ENCODE measurements around the gene MEGF6.

The MEGF6 gene

GRCh38 chr1:3609769-3610526 lies 1.4 kb downstream of the MEGF6 start:
- no peak for DNase-seq (ENCODE audit: low read depth)

DNA sequence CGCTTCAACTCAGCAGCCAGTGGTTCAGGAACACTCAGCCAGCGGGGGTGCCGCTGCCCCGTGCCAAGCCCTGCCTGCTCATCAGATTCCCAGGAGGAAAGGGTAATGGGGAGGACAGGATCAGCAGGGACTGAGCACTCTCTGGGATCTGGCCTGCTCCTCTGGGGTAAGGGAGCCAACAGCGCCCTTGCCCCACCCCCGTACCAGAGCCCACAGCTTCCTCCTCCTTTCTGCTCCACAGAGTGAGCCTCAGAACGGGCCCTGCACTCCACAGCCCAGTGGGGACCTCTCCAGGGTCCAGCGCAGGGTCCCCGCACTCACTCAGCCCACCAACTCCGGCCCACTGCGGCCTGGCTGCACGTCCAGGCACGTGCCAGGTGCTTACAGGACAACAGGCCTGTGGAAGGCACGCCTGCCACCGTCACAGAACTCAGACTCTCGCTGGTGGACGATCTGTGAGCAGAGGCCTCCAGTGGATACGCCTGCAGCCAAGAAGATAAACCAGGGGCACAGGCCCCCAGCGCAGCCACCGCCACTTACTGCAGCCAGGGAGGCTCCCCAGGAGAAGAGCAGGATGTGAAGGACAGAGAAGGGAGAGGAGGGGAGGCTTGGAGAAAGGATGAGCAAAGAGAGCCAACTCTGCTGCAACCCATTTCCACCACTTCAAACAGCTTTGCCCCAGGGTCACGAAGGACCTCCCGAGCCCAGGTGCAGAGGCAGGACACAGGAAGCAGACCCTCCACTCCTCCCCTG lies 2.1 kb downstream of the MEGF6 start:
- DNase-seq (ENCODE audit: low read depth) = no peak

DNA sequence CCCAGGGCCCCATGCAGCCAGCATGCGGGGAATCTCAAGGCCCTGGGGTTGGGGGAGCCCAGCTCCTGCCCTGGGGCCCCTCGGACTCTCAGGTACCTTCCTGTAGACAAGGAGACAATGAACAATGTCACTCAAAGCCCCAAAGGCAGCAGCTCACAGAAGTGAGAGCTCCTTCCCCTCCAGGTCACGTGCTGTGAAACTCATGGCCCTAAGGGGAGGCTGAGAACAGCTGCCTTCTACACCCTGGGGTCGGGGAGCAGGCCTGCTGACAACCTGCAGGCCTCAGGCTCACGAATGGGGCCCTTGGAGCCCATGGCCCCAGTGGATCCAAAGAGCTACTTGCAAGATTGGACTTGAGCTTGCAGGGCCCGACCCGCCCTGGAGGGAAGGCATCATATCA lies 3.2 kb downstream of the MEGF6 start:
- no peak for DNase-seq (ENCODE audit: low read depth)

DNA sequence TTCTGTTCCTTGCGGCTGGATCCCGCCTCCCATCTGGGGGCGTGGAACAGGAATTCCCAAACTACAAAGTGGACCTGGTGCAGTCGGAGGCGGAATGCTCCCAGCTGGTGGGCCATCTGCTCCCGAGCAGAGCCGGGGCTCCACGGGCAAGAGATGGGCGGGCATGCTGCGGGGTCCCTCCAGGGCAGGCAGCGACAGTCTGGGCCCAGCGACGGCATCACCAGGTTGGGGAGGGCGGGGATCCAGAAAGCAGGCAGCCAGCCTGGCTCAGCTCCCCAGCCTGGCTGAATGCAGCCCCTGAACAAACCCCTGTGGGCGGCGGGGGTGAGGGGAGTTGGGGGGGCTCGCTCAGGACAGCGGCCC lies 3.6 kb downstream of the MEGF6 start:
- DNase-seq (ENCODE audit: low read depth) = no peak

DNA sequence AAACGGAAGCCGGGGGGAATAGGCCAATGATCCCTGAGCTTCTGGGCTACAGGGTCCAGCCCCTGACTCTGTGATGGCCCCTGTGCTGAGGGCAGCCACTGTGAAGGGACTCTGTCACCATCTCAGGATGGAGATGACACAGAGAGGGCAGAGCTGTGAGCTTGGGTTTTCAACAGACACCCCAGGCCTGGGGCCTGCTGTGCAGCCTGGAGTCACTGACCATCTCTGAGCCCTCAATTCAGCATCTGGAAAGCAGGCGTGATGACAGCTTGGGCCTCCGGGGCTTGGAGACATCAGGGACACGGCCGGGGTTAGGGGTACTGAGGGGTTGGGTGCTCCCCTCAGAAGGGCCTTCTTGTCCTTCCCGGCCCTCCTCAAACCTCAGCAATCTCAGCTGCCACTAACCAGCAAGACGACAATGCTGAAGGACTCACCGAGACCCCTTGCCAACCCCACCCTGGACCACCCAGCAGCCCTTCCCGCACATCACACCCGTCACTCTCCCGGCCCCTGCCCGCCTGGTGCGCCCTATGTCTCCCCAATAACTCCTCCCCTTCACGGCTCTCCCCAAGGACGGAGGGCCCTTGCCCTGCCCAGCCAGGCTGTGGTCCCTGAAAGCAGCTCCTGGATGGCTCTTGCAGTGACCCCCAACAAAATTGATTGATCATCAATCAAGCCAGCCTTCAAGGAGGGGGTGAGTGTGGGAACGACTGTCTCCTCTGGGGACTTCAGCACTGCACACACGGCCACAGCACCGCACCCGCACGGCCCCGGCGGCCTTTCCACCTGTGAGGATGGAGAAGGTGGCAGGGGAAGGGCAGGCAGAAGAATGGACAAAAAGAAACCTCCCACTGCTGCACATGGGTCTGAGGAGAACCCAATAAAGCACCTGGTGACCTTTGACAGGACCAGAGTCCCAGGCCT lies 4.3 kb downstream of the MEGF6 start:
- DNase-seq (ENCODE audit: low read depth) = no peak

- no peak for DNase-seq (ENCODE audit: low read depth)
Measured at GRCh38 chr1:3604997-3605823, 6.1 kb downstream of the MEGF6 start.

- no peak for DNase-seq (ENCODE audit: low read depth)
Measured at GRCh38 chr1:3604468-3604974, 6.8 kb downstream of the MEGF6 start.

DNA sequence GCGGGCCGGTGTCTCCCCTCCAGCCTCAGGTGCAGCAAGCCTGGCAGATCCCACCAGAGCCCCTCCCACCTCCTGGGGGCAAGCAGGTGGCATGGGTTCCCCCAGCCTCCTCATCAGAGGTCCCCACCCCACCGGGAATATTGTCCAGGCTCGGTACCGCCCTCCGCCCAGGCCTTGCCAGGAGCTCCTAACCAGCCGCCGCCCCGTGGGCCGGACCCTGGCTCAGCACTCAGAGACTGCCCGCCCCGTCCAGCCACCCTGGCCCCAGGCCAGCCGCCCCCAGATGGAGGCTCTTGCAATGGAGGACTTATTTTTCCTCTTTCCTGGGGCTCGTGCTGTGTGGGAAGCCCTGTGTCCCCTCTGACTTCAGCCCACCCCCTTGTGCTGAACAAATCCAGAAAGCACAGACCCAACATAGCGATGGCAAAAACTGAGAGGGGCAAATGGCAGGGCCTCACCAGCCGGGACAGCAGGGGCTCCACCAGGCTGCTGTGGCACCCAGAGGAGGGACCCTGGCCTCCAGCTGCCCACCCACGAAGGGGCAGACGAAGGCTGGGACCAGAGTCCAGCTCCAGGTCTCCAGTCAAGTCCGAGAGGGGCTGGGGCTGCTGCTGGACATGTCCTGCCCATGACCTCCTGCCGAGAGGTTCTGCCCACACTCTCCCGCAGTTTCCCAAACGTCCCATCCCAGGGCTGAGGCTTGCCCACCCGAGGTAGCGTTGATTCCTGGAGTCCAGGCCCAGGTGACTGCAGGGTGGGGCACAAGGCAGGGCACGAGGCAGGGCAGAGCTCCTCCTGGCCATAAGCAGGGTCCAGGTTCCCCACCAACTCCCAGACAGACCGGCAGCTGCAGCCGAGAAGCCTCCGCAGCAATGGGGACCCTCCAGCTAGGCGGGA lies 7.5 kb downstream of the MEGF6 start:
- DNase-seq (ENCODE audit: low read depth) = no peak

- DNase-seq (ENCODE audit: low read depth) = no peak
Measured at GRCh38 chr1:3603156-3603555, 8.2 kb downstream of the MEGF6 start.

- no peak for DNase-seq (ENCODE audit: low read depth)
Measured at GRCh38 chr1:3602375-3602774, 8.9 kb downstream of the MEGF6 start.

- no peak for DNase-seq (ENCODE audit: low read depth)
Measured at GRCh38 chr1:3601743-3602142, 9.6 kb downstream of the MEGF6 start.

DNA sequence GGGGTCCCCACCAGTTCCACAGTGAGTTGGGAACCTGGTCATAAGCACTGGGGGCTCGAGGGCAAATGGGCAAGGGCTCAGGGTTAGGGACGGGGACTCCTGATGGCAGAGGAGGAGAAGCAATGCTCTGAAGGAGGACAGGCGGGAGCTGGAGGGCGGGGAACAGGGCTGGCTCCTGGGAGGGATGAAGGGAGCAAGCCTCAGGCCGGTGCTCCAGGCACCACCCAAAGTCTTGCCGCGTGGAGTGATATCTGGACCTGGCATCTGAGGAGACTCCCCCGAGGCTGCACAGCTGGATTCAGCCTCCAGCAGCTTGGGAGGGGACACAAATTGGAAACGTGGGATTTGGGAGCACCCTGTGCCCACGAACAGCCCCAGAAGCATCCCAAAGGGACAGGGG lies 11.0 kb downstream of the MEGF6 start:
- no peak for DNase-seq (ENCODE audit: low read depth)

GRCh38 chr1:3599816-3600215 lies 11.5 kb downstream of the MEGF6 start:
- no peak for DNase-seq (ENCODE audit: low read depth)

DNA sequence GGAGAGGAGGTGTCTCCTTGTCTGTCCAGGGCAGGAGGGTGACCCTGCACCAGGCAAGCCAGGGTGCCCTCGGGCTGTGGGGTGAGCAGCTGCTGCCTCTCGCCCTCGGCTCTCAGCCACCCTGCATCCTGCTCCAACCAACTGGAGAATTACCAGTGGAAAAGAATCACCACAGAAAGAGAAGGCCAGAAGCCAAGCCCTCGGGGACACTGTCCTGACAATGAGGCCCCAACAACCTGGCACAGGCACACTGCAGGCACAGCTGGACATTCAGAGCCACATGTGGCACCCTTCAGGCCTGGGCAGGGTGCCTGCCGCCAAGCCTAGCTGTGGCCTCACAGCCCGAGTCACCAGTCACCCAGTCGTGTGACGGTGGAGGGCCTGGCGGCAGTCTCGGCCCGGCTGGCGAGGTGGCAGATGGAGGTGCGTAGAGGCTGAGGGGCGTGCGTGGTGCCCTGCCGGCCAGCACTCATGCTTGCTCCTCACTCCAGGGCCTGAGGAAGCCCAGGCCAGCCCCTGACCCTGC lies 12.0 kb downstream of the MEGF6 start:
- DNase-seq (ENCODE audit: low read depth) = no peak

- no peak for DNase-seq (ENCODE audit: low read depth)
Measured at GRCh38 chr1:3598522-3599285, 12.6 kb downstream of the MEGF6 start.

GRCh38 chr1:3598051-3598491 lies 13.2 kb downstream of the MEGF6 start:
- no peak for DNase-seq (ENCODE audit: low read depth)

GRCh38 chr1:3597599-3597964 lies 13.7 kb downstream of the MEGF6 start:
- DNase-seq (ENCODE audit: low read depth) = no peak

- no peak for DNase-seq (ENCODE audit: low read depth)
Measured at GRCh38 chr1:3596663-3597598, 14.4 kb downstream of the MEGF6 start.

Measured in ELR (cell line).